Rectal smooth muscle tissue (tissue), 1 donor: Measurements from ENCODE around the gene GABRA6.

Source experiments
- H3K27ac ChIP-seq: one replicate; pipeline ENCODE4 v1.7.0; 2013; ENCODE audit warnings: low read depth, low read length, inconsistent platforms
- H3K27me3 ChIP-seq: one replicate; pipeline ENCODE4 v1.7.0; 2013; ENCODE audit warnings: low read length; ENCODE audit not compliant: control insufficient read depth, insufficient read depth
- H3K36me3 ChIP-seq: one replicate; pipeline ENCODE4 v1.7.0; 2013; ENCODE audit warnings: low read length; ENCODE audit not compliant: control insufficient read depth, insufficient read depth
- H3K4me1 ChIP-seq: one replicate; pipeline ENCODE4 v1.7.0; 2013; ENCODE audit warnings: low read length; ENCODE audit not compliant: control insufficient read depth, insufficient read depth
- H3K4me3 ChIP-seq: one replicate; pipeline ENCODE4 v1.7.0; 2013; ENCODE audit warnings: low read length
- H3K9ac ChIP-seq: one replicate; pipeline ENCODE4 v1.7.0; 2013; ENCODE audit warnings: low read length

Gene GABRA6

DNA sequence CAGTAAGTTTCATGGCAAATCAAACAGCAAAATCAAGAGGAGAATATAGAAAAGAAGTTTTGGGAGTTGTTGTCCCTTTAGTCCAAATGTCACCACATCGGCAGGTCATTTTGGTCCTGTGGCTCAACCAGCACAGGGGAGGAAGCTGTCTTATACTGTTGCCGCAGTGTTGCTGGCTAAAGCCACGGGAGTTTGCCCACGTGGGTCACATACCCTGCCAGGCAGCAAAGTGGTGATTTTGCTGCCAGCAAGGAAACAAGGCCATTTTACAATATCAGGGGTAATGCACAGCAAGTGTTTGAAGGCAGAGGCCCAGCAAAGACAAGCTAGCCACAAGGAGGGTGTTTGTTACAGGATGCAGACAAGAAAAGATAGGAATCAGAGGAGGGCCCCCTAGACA, 14.5 kb downstream of the GABRA6 start:
- H3K27ac ChIP-seq = no peak overlapping the region
- H3K4me1 ChIP-seq = no peaks in the 10 kb centered on the region
- H3K27me3 ChIP-seq = no peaks in the 10 kb centered on the region
- no peaks in the 10 kb centered on the region for H3K36me3 ChIP-seq
- H3K9ac ChIP-seq = no peak overlapping the region
- H3K4me3 ChIP-seq = no peak overlapping the region

DNA sequence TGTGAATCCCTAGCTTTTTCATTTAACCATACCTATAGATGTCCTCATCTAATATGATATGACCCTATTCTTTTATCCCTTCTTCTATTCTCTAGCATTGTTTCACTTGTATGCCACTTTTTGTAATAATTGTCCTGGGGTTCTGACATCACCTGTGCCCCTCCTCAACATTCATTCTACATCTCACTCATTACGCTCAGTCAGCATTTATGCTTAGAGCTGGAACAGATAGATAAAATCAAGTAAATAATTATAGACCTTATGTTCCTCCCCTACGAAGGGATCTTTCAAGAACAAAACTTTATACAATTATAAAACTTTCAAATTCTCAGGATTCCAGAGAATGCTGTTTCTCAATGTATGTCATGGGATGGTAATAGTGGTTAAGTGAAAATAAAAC, 18.0 kb downstream of the GABRA6 start:
- H3K27me3 ChIP-seq = no peaks in the 10 kb centered on the region
- no peaks in the 10 kb centered on the region for H3K36me3 ChIP-seq
- H3K4me1 ChIP-seq = no peaks in the 10 kb centered on the region
- no peak overlapping the region for H3K4me3 ChIP-seq
- no peak overlapping the region for H3K9ac ChIP-seq
- H3K27ac ChIP-seq = no peak overlapping the region

DNA sequence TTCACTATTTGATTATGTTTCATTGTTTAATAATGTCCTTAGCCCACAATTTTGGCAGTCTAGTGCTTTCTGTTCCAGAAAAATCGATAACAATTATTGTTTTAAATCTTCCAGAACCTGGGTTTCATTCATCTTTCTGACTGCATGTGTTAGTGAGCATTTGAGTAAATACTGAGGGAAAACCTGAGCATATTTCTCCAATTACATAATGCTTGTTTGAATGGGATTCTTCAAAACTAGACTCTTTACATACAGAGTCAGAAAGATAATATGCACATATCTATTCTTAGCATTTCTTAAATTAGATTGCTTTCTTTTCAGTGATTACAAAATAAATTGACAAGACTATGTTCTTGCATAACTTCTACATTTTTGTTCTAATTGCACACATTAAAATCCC, 21.9 kb downstream of the GABRA6 start:
- H3K4me1 ChIP-seq = no peaks in the 10 kb centered on the region
- H3K27me3 ChIP-seq = no peaks in the 10 kb centered on the region
- no peaks in the 10 kb centered on the region for H3K36me3 ChIP-seq
- H3K27ac ChIP-seq = no peak overlapping the region
- H3K4me3 ChIP-seq = no peak overlapping the region
- no peak overlapping the region for H3K9ac ChIP-seq

DNA sequence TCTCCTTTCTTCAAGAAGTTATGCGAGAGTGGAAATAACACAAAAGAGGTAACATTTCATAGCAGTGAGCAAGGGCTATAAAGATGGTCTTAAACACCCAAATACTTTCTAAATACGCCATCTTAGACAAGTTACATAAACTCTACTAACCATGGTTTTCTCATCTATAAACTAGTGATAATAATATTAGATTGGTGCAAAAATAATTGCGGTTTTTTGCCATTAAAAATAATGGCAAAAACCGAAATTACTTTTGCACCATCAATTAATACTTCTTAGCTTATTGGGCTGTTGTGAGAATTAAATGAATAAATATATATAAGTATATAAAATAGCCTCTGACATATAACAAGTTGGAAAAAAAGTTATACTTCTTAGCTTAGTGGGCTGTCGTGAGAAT, 23.7 kb downstream of the GABRA6 start:
- H3K9ac ChIP-seq = no peak overlapping the region
- no peak overlapping the region for H3K4me3 ChIP-seq
- no peaks in the 10 kb centered on the region for H3K4me1 ChIP-seq
- H3K36me3 ChIP-seq = no peaks in the 10 kb centered on the region
- H3K27me3 ChIP-seq = no peaks in the 10 kb centered on the region
- H3K27ac ChIP-seq = no peak overlapping the region

DNA sequence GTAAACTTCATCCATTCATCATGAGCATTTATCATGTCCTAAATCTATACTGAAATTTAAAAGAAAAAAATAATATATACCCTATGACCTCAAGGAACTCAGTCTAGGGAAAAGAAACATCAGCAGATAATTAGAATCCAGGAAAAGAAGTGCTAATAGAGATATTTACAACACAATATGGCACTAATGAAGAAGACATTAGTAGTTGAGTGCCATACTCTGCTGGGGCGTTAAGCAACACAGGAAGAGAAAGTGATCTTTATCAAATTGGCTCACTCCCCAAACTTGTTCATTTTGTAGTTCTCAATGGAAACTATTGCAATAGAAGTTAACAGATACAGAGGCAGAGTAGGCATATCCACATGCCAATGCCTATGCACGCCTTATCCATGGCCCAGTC, 27.5 kb downstream of the GABRA6 start:
- no peaks in the 10 kb centered on the region for H3K27me3 ChIP-seq
- H3K27ac ChIP-seq = no peak overlapping the region
- no peak overlapping the region for H3K9ac ChIP-seq
- H3K36me3 ChIP-seq = no peaks in the 10 kb centered on the region
- H3K4me3 ChIP-seq = no peak overlapping the region
- H3K4me1 ChIP-seq = no peaks in the 10 kb centered on the region

DNA sequence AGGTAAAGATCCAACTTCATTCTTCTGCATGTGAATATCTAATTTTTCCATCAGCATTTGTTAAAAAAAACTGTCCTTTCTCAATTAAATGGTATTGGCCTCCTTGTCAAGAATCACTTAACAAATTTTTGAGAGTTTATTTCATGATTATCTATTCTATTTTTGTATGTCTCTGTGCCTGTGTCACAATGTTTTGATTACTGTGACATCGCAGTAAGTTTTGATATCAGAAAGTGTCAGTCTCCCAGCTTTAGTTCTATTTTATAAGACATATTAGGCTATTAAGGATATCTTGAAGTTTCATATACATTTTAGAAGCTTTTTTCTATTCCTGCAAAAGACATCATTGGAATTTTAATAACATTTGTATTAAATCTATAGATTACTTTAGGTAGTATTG, 33.6 kb downstream of the GABRA6 start:
- H3K27me3 ChIP-seq = no peaks in the 10 kb centered on the region
- H3K4me3 ChIP-seq = no peak overlapping the region
- no peak overlapping the region for H3K27ac ChIP-seq
- no peaks in the 10 kb centered on the region for H3K4me1 ChIP-seq
- H3K9ac ChIP-seq = no peak overlapping the region
- no peaks in the 10 kb centered on the region for H3K36me3 ChIP-seq

DNA sequence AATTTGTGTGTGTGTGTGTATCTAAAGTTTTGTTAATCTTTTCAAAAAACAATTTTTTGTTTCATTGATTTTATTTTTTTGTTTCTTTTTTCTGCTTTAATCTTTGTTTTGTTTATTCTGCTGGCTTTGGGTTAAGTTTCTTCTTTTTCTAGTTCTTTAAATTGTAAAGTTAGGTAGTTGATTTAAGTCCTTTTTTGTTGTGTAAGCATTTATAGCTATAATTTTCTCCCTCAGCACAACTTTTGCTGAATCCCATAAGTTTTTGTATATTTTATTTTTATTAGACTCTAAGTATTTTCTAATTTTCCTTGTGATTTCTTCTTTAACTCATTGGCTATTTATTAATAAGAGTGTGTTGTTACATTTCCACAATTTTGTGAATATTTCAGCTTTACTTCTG, 34.9 kb downstream of the GABRA6 start:
- no peak overlapping the region for H3K4me3 ChIP-seq
- H3K4me1 ChIP-seq = no peaks in the 10 kb centered on the region
- no peak overlapping the region for H3K9ac ChIP-seq
- H3K27ac ChIP-seq = no peak overlapping the region
- no peaks in the 10 kb centered on the region for H3K27me3 ChIP-seq
- H3K36me3 ChIP-seq = no peaks in the 10 kb centered on the region

DNA sequence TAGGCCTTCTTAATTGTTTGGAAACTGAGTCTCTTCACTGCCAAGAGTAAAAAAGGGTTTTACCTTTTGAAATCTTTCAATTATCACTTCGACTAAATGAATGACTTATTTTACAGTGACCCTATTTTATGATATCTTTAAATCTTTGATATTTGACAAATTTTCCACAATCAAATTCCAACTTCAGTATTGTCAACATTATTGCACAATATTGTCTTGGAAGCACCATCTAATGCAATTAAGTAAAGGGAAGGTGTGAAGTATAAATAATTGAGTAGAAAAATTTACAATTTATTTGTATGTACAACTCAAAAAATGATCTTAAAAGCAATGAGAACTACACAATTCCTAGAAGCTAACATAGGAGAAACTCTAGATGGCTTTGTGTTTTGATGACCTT, 49.2 kb downstream of the GABRA6 start:
- no peaks in the 10 kb centered on the region for H3K4me1 ChIP-seq
- H3K36me3 ChIP-seq = no peaks in the 10 kb centered on the region
- H3K27me3 ChIP-seq = no peaks in the 10 kb centered on the region
- H3K9ac ChIP-seq = no peak overlapping the region
- no peak overlapping the region for H3K27ac ChIP-seq
- H3K4me3 ChIP-seq = no peak overlapping the region

DNA sequence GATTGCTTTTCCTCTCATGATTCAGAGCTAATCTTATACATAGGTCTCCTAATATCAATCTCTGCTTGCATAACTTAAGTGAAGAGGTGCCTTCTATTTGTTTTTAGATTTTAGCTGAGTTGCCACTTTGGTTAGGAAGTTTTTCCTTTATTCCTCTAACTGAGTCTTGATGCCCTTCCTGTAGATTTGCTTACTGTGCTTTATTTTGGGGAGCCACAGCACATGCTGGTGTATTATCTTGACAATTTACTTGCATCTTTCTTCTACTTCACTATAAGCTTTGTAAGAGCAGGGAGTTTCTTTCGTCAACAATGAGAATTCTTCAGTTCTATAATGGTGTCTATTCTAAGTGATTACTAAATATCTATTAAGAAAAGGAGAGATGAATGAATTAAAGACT, 54.9 kb downstream of the GABRA6 start:
- Histone ChIP-seq H3K4me1 (no peaks in the 10 kb centered on the region), H3K27me3 (no peaks in the 10 kb centered on the region), H3K36me3 (no peaks in the 10 kb centered on the region), H3K27ac (no peak overlapping the region), H3K9ac (no peak overlapping the region), H3K4me3 (no peak overlapping the region)

DNA sequence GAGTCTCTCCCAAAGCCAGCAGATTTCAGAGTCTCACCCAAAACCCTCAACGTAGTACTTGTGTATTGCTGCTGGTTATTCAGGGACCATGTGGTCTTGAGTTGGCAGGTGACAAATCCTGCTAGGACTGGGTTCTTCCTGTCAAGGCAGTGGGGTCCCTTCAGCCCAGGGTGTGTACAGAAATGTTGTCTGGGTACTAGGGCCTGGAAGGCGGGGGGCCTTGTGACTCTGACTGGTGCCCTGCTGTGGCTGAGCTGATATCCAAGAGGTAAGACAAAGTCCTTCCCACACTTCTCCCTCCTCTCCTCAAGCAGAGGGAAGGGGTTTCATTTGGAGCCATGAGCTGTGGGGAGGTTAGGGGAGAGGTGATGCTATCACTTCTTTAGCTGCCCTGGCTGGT, 58.8 kb downstream of the GABRA6 start:
- H3K27me3 ChIP-seq = no peaks in the 10 kb centered on the region
- H3K4me1 ChIP-seq = no peaks in the 10 kb centered on the region
- no peaks in the 10 kb centered on the region for H3K36me3 ChIP-seq
- no peak overlapping the region for H3K4me3 ChIP-seq
- H3K27ac ChIP-seq = no peak overlapping the region
- H3K9ac ChIP-seq = no peak overlapping the region

DNA sequence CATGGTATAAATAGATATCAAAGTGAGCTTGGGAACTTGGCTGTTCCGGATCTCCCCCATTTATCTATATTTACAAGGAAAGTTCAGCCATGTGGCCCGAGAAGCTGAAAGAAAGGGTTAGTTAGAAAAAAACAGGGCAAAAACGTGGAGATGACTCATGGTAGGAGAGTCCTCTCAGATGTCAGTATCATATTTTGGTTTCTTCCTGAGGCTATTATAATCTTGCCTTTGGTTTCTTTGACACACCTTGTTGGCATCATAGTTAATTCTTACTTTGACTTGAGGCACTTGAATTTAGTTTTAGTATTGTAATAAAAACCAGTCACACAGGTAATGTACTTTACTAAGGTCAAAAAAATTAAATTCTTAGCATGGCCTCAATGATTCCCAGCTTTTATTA, 59.9 kb downstream of the GABRA6 start:
- H3K9ac ChIP-seq = no peak overlapping the region
- no peaks in the 10 kb centered on the region for H3K27me3 ChIP-seq
- H3K4me3 ChIP-seq = no peak overlapping the region
- no peaks in the 10 kb centered on the region for H3K4me1 ChIP-seq
- H3K36me3 ChIP-seq = no peaks in the 10 kb centered on the region
- no peak overlapping the region for H3K27ac ChIP-seq

DNA sequence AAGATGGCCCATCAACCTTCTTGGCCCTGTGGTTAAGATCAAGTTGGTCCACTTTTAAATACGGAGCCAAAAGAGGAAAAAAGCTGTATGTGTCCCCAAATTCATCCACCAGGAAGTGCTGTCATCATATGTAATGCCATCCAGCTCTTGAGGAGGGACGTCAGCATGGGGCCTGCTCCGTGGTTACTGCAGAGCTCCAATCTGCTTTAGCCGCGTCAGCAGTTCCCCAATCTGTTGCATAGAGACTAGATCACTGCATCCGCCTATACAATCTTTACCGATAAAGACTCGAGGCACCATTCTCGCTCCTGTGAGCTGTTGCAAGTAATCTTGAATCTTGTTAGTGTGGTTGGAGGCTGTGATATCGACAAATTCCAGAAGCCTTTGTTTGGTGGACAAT, 65.7 kb downstream of the GABRA6 start:
- no peak overlapping the region for H3K27ac ChIP-seq
- no peaks in the 10 kb centered on the region for H3K4me1 ChIP-seq
- H3K36me3 ChIP-seq = no peaks in the 10 kb centered on the region
- H3K27me3 ChIP-seq = no peaks in the 10 kb centered on the region
- no peak overlapping the region for H3K4me3 ChIP-seq
- H3K9ac ChIP-seq = no peak overlapping the region
